Gastrocnemius medialis (tissue), 4 donors: ENCODE results near the gene CAPZA2.
"Not testable (repeated sequence)": the region's sequence is repeated elsewhere in the genome, so short reads cannot be mapped to it uniquely, and the experiment has no call there.

Experiments
- CTCF ChIP-seq, 5 experiments: fragments of 450-650 bp in 3 of 5; fragments of 200-600 bp in 2 of 5; sonication (generic) in 2 of 5; IDR thresholded peaks in 4 of 5; conservative IDR thresholded peaks in 1 of 5; 1 replicate in 4 of 5; 2 replicates in 1 of 5; pipeline ENCODE4 v1.5.1; 2016 to 2019; ENCODE audit warnings: antibody characterized with exemption in 5 of 5, mild to moderate bottlenecking in 3 of 5, moderate library complexity in 3 of 5
- POLR2A ChIP-seq, 2 donors: fragments of 450-650 bp; IDR thresholded peaks; one replicate each; pipeline ENCODE4 v1.6.1; 2017; ENCODE audit warnings: antibody characterized with exemption in 2 of 2, mild to moderate bottlenecking in 2 of 2, moderate library complexity in 2 of 2

GRCh38 chr7:116971153-116971552 lies 108.8 kb downstream of the CAPZA2 start:
- TF ChIP-seq CTCF (IDR thresholded peaks at IDR 0.05 in 4 of 5, conservative IDR thresholded peaks at IDR 0.05 in 1 of 5); POLR2A (IDR thresholded peaks at IDR 0.05): not testable (repeated sequence)
